NCI-H460 (cell line): Measurements from ENCODE around the gene NFYB. TPM values are rescaled to one million over a fixed set of nuclear protein-coding genes. Genes with fewer than 3 reads are reported as not detected.
A peak's percentile ranks its signal among the peaks of the same experiment; 100 is the strongest.
"Not testable (repeated sequence)": the region's sequence is repeated elsewhere in the genome, so short reads cannot be mapped to it uniquely, and the experiment has no call there.

ENCODE experiments used
- DNase-seq: peaks from one replicate; pipeline ENCODE4 v3.0.0-alpha.2; 2016; ENCODE audit warnings: low read depth; ENCODE audit errors: extremely low read depth
- polyA plus RNA-seq: library from polyadenylated mRNA; depleted of rRNA; stranded (reverse); fragments of >200 nt; gene quantifications from 2 replicates; pipeline ENCODE4 v1.2.3, GENCODE V29; 2014; cell fraction: nucleus; rRNA removed
- total RNA-seq: library from RNA; depleted of rRNA; stranded (reverse); fragments of >200 nt; shearing (Covaris generic); gene quantifications from 2 replicates; pipeline ENCODE4 v1.2.3, GENCODE V29; 2014; rRNA removed

Gene NFYB
- total RNA-seq: 32.6 and 40.8 TPM in 2 replicates
- polyA plus RNA-seq: 19.2 and 25.1 TPM in 2 replicates

DNA sequence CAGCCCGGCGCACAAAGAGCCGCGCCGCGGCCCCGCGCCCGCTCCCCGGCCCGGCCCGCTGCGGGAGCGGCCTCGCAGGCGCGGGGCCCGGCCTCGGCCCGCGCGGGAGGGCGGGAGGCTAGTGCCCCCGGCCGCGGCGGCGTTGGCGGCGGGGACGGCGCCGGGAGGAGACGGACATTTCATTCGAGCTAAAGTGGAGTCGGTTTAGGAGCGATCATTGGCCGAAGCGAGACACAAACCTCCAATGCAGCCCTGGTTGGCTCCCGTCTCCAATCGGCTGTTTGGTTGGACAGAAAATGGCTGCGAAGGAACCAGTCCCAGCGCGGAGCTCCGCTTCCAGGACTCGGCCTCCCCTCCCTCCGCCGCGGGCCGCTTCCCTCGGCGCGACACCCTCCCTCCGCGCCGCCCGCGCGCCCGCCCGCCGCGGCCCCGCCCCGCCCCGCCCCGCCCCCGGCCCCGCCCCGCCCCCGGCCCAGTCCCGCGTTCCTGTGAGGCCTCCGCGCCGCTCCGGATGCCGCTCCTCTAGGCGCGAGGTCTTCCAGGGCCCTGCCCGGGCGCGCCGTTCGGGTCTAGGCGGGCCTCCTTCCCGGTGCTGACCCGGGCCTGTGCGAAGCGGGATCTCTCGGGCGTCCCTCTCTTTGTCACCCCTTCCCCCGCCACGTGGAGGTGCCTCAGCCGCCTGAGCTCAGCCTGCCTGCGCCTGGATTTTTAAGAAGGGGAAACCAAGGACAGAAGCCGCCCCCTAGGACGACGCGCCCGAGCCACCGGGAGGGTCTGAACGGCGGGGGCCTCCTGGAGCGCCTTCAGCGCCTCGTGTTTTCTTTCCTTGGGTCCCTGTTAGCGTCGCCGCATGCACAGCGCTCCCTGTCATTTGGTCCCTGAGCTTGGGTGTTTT is at the start of gene NFYB:
Gene NFYB (minus strand): TSS at position 309 of the 895 bp plus-strand sequence. CDS start 2,757 bp downstream, outside the sequence.
- DNase-seq: peak; percentile 97

GRCh38 chr12:104187446-104188155 is 49.6 kb upstream of the NFYB start:
- no peak for DNase-seq

DNA sequence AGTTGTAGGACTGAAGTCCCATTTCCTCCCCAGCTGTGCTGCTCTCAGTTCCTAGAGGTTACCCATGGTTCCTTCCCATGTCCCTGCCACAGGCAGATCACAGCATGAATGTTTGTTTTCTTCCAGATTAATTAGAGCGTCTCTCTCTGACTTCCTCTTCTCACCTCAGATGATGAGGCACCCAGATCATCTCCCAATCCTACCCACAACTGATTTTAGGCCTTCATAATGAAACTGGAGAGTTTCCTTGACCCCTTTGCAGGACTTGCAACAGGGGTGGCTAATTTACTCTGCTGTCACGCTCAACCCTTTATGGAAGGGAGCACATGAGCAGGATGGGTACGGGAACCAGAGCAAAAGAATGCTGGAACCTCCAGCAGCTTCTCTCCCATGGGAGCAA is 45.4 kb upstream of the NFYB start:
- no peak for DNase-seq

DNA sequence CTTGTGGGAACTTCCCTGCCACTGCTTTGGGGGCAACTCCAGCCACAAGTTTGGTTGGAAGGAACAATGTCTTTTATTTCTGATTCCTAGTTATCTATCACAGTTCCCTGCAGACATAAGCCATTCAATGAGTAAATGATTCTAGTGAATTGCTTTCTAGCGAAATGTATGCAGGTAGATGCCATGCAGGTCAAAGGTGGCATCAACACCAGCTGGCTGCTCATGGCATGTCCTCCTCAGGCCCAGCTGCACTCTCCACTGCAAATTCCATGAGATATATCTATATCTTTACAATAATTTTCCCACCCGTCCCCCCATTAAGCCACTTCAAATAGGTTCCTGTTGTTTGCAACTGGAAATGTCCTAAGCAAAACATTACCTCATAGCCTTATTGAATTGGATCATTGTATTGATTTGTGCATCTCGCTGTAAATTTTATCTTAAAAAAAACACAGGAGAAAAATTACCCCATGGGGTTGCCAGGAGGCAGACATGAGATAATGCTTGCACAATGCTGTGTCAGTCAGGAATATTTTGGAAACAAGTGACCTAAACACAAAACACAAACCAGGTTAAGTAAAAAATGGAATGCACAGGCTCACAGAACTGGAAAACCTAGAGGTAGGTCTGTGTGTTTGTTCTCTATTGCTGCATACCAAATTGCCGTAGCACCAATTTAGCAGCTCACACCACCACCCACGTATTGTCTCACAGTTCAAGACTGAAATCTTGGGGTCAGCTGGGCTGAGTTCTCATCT is 44.8 kb upstream of the NFYB start:
- no peak for DNase-seq

DNA sequence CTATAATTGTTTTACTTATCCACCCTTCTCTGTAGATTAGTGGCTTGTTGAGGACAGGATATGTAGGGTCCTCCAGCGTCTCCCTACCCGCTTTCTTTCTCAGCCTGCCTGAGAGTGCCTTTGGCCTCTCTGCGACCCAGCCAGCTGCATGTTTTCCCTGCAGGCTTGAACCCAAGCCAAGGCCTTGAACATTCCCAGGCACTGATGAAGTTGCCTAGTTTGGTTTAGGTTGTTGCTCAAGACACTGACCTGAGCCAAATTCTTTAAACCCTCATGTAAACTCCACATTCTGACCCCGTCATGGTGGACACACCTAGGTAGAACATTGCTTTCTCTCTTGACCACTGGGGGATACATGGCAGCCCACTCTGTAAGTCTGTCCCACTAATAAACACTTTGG is 44.1 kb upstream of the NFYB start:
- no peak for DNase-seq

DNA sequence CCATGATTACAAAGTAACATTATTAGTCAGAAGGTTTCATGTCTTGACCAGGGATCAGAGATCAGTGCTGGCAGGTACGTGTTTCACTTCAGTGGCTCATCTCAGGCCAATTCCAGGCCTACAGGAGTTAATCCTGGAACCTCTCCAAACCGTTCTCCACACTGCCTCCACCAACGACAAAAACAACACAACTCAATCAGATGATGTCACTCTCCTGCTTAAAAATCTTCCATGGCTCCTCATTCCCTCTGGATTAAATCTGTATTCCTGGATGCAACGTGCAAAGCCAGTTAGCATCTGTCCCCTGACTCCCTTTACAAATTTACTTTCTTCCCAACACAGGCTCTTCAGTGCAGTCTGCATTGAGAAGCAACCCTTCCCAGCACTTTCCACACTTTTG is 43.3 kb upstream of the NFYB start:
- DNase-seq: no peak

DNA sequence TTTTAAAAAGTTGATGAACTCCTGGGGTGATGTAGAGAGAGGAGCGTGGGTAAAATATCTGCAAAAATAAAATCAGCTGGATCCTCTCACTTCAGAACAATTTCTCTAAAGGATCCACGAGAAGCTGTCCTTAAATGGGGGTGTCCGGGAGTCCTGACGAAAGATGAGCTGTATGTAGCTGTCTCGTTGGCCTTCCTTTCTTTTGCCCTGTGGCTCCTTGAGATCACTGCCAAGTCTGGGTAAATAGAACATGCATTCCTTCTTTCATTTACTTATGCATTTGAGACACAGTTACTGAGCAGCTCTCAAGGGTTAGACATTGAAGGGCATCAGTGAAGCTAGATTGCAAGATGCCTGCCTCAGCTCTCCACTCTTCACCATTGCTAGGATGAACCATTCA is 42.4 kb upstream of the NFYB start:
- no peak for DNase-seq

DNA sequence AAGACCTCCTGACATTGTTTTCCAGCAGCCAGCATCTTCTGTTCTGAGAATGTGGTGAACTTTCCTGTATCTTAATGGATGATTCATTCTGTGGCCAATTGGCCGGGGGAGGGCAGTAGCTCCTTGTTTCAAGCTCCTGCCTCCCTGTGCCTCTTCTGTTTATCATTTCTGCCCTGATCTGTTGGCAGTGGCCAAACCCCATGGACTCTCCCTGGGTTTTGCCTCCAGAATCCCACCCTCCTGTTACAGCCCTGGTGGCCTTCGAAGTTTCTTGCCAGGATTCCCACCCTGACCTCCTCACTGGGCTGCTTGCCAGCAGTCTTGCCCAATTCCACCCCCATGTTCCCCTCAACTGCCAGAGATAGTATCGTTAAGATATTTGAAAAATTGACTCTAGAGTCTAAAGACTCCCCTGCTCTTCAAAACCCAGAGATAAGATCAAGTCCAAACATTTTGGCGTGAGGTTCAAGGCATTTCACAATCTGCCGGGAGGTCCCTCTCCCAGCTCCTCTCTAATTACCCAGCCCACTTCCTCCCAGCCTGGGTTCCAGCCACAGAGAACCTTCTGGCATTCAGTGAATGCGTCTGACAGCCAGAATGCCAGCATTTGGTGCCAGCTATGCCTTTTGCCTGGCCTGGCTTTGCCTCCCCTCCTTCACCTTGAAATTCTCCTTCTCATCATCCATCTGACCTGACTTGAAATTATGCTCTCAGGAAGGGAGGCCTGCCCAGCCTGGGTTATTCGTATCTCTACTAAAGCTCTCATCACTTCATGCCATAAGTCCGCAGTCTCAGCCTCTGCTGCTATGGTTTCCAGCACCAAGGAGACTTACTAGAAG is 39.9 kb upstream of the NFYB start:
- DNase-seq: peak; percentile 32

- DNase-seq: no peak
Measured at GRCh38 chr12:104177336-104177662, 39.3 kb upstream of the NFYB start.

- no peak for DNase-seq
Measured at GRCh38 chr12:104175726-104176247, 37.8 kb upstream of the NFYB start.

- not testable (repeated sequence) for DNase-seq
Measured at GRCh38 chr12:104173804-104174203, 35.8 kb upstream of the NFYB start.

DNA sequence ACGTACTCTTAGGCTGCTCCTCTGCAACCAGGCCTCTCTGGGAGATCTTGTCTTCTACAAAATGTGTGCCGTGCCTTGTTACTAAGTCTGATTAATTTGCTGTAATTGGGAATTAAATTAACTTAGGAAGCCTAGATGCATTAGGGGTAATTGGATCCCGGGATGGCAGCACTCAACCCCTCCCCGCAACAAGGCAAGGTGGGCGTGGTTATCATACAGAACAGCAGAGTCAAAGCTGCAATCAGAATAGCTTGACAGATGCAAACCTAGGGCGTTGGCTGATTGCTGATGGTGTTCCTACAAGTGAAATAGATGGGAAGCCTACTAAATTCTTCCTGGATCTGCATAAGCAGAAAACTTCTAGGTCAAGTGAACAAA is 34.5 kb upstream of the NFYB start:
- no peak for DNase-seq

DNA sequence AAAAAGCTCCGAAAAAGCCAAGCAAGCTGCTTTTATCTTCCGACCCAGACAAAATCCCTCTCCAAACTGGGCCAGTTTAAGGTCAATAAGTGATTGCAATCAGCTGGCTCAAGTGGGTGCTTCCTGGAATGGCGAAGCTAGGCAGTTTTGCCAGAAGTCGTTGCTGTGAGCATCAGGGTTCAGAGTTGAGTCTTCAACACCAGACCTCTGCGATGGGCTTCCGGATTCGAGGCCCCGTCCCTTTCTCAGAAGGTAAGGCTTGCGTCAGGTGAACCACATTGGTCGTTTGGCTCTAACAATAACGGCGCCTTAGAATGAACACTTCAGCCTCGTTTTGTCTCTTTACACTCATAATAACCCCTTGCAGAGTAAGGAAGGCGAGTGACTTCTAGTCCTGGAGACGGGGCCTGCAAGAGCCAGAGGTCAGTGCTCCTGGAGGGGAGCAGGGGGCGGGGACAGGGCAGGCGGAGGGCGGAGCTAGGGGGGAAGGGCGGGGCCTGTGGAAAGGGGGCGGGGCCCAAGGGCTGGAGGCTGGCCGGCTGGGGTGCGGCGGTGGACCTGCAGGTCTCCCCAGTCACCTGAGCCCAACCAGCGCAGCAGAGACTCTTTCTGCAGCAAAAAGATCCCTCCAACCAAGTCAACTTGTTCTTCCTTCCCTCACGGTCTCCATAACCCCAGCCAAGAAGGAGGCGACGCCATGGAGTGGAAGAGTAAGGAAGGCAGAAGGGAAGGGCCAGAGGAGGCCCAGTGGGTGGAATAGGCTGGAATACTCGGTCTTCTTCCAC is 34.0 kb upstream of the NFYB start:
- DNase-seq: no peak

DNA sequence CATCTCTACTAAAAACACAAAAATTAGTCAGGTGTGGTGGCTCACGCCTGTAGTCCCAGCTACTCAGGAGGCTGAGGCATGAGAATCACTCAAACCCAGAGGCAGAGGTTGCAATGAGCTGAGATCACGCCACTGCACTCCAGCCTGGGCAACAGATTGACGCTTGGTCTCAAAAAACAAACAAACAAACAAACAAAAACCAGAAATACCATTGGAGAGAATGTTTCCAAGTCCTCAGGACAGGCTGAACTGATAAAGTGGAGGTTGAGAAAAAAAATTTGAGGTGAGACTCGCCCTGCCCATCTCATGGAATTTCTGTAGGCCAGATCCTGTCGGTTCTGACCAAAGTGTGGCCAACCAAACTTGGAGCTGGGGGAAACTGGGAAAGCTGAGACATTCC is 30.6 kb upstream of the NFYB start:
- no peak for DNase-seq

DNA sequence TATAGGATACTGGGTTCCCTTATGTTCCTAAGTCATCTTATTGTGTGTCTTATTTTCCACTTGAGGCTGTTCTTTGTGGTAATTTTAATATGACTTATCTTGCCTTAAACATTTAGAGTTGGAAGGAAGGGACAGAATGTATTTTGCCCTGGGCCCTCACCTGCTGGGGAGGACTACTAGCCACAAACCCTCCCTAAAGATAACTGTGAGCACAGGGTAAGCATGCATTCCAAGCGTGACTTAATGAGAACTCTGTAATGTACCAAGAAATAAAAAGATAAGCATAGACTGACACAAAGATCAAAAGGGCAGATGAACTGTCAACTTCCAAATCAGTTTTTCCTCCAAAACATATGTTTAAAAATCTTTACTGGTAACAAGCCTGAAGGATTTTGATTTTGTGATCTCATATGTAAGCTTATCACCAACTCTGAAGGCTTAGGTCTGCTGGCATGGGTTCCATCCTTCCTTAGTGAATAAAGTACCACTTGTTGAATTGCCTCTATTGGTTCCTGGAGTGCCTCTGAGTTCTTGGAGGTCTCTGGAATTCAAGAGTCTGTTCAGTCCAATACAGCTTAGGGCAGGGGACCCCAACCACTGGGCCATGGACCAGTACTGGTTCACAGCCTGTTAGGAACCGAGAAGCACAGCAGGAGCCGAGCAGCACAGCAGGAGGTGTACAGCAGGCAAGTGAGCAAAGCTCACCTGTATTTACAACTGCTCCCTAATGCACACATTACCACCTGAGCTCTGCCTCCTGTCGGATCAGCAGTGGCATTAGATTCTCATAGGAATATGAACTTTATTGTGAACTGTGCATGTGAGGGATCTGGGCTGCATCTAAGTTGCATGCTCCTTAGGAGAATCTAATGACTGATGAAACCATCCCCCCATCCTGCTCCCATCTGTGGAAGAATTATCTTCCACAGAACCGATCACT is 29.8 kb upstream of the NFYB start:
- no peak for DNase-seq

- no peak for DNase-seq
Measured at GRCh38 chr12:104166465-104166864, 28.5 kb upstream of the NFYB start.

GRCh38 chr12:104165801-104166200 is 27.8 kb upstream of the NFYB start:
- DNase-seq: no peak

- no peak for DNase-seq
Measured at GRCh38 chr12:104164634-104165033, 26.6 kb upstream of the NFYB start.
